Parathyroid adenoma (tissue), 2 donors: ENCODE data around the gene ZSWIM4.
"Not testable (repeated sequence)": the region's sequence is repeated elsewhere in the genome, so short reads cannot be mapped to it uniquely, and the experiment has no call there.

Experiments
- H2AFZ ChIP-seq: fragments of 300-600 bp; sonication (generic); one replicate; pipeline ENCODE4 v1.7.0; 2017; ENCODE audit warnings: antibody characterized with exemption, mild to moderate bottlenecking
- H3K27ac ChIP-seq: fragments of 300-600 bp; sonication (generic); one replicate; pipeline ENCODE4 v1.7.0; 2017
- H3K27me3 ChIP-seq: fragments of 300-600 bp; sonication (generic); one replicate; pipeline ENCODE4 v1.7.0; 2017; ENCODE audit warnings: low read length; ENCODE audit not compliant: control insufficient read depth, insufficient read depth
- H3K36me3 ChIP-seq: fragments of 300-600 bp; sonication (generic); one replicate; pipeline ENCODE4 v1.7.0; 2017; ENCODE audit warnings: low read length; ENCODE audit not compliant: control insufficient read depth, insufficient read depth
- H3K4me1 ChIP-seq: fragments of 300-600 bp; sonication (generic); one replicate; pipeline ENCODE4 v1.7.0; 2017; ENCODE audit warnings: control low read depth
- H3K4me2 ChIP-seq: fragments of 300-600 bp; sonication (generic); one replicate; pipeline ENCODE4 v1.7.0; 2017; ENCODE audit warnings: low read length
- H3K4me3 ChIP-seq: fragments of 300-600 bp; sonication (generic); one replicate; pipeline ENCODE4 v1.7.0; 2017; ENCODE audit warnings: low read depth, low read length
- H3K79me2 ChIP-seq: fragments of 300-600 bp; sonication (generic); one replicate; pipeline ENCODE4 v1.7.0; 2017; ENCODE audit warnings: control low read depth
- H3K9ac ChIP-seq: fragments of 300-600 bp; sonication (generic); one replicate; pipeline ENCODE4 v1.7.0; 2017; ENCODE audit warnings: mild to moderate bottlenecking
- H3K9me3 ChIP-seq: fragments of 300-600 bp; sonication (generic); one replicate; pipeline ENCODE4 v1.7.0; 2017; ENCODE audit warnings: low read length; ENCODE audit not compliant: control insufficient read depth
- CTCF ChIP-seq: fragments of 300-600 bp; sonication (generic); IDR thresholded peaks from one replicate; pipeline ENCODE4 v1.7.0; 2017; ENCODE audit warnings: antibody characterized with exemption, mild to moderate bottlenecking
- donor health status: primary hyperparathyroidism.

ZSWIM4 gene

GRCh38 chr19:13794757-13795589 lies at the start of gene ZSWIM4:
ZSWIM4 (plus strand) TSS chr19:13795443; CDS start chr19:13795649, 206 bp downstream.
- Histone ChIP-seq H3K4me2 (peak within 1 kb of the TSS; percentile 98), H2AFZ (peak within 1 kb of the TSS; percentile 78), H3K4me3 (peak within 1 kb of the TSS; percentile 98), H3K27me3 (no peaks in the 10 kb centered on the region), H3K36me3 (no peaks in the 10 kb centered on the region), H3K27ac (peak within 1 kb of the TSS; percentile 89), H3K9me3 (no peaks in the 10 kb centered on the region), H3K9ac (peak within 1 kb of the TSS; percentile 24), H3K4me1 (peaks cover 8% of the 10 kb centered on the region), H3K79me2 (no peaks in the 10 kb centered on the region)
- no peak for TF ChIP-seq CTCF

GRCh38 chr19:13747098-13747453 lies 48.2 kb upstream of the ZSWIM4 start:
- no peak overlapping the region for H3K9ac ChIP-seq
- TF ChIP-seq CTCF = no peak
- peak overlapping the region; percentile 82 for H2AFZ ChIP-seq
- peak overlapping the region; percentile 73 for H3K4me2 ChIP-seq
- peak overlapping the region; percentile 79 for H3K27ac ChIP-seq
- H3K4me3 ChIP-seq = peak overlapping the region; percentile 99
- H3K36me3 ChIP-seq = no peaks in the 10 kb centered on the region
- H3K79me2 ChIP-seq = peaks cover 9% of the 10 kb centered on the region
- no peaks in the 10 kb centered on the region for H3K4me1 ChIP-seq
- H3K9me3 ChIP-seq = no peaks in the 10 kb centered on the region
- H3K27me3 ChIP-seq = no peaks in the 10 kb centered on the region

GRCh38 chr19:13748169-13748828 lies 46.9 kb upstream of the ZSWIM4 start:
- no peak for TF ChIP-seq CTCF
- H3K4me3 ChIP-seq = peak overlapping the region; percentile 99
- H3K27me3 ChIP-seq = no peaks in the 10 kb centered on the region
- H2AFZ ChIP-seq = peak overlapping the region; percentile 82
- H3K36me3 ChIP-seq = no peaks in the 10 kb centered on the region
- H3K9ac ChIP-seq = peak overlapping the region; percentile 68
- peak overlapping the region; percentile 73 for H3K4me2 ChIP-seq
- H3K27ac ChIP-seq = peak overlapping the region; percentile 79
- no peaks in the 10 kb centered on the region for H3K9me3 ChIP-seq
- H3K4me1 ChIP-seq = no peaks in the 10 kb centered on the region
- H3K79me2 ChIP-seq = peaks cover 9% of the 10 kb centered on the region

- H3K9me3 ChIP-seq = no peaks in the 10 kb centered on the region
- H3K79me2 ChIP-seq = peaks cover 9% of the 10 kb centered on the region
- H3K36me3 ChIP-seq = no peaks in the 10 kb centered on the region
- H3K27ac ChIP-seq = no peak overlapping the region
- H3K9ac ChIP-seq = no peak overlapping the region
- no peaks in the 10 kb centered on the region for H3K4me1 ChIP-seq
- no peak for TF ChIP-seq CTCF
- H3K4me2 ChIP-seq = no peak overlapping the region
- no peaks in the 10 kb centered on the region for H3K27me3 ChIP-seq
- H2AFZ ChIP-seq = no peak overlapping the region
- H3K4me3 ChIP-seq = no peak overlapping the region
Measured at GRCh38 chr19:13751436-13751835, 43.8 kb upstream of the ZSWIM4 start.

- H3K4me3 ChIP-seq, H3K4me2 ChIP-seq, H3K4me1 ChIP-seq, H3K27ac ChIP-seq, H3K9ac ChIP-seq, H3K9me3 ChIP-seq, H3K36me3 ChIP-seq, H3K79me2 ChIP-seq, H3K27me3 ChIP-seq, H2AFZ ChIP-seq: not testable (repeated sequence)
Measured at GRCh38 chr19:13753622-13754021, 41.6 kb upstream of the ZSWIM4 start.
